ENCODE measurements around the gene DPP10.

Gene DPP10

GRCh38 chr2:114821055-114821454 lies 378.6 kb downstream of the DPP10 start:
- Histone ChIP-seq H3K4me3 (ENCODE audit: insufficient read length, low read depth) (no peak overlapping the region), H3K27me3 (ENCODE audit: insufficient read depth, insufficient read length) (no peaks in the 10 kb centered on the region), H3K36me3 (ENCODE audit: insufficient read depth, insufficient read length, low read length) (no peaks in the 10 kb centered on the region), H3K9me3 (ENCODE audit: insufficient read depth, low read length) (peaks cover 39% of the 10 kb centered on the region; the same call in 1 of the 2 replicates), H3K9ac (ENCODE audit: insufficient read length, low read depth) (no peak overlapping the region), H3K4me1 (ENCODE audit: insufficient read depth, insufficient read length) (no peaks in the 10 kb centered on the region)
- TF ChIP-seq ZNF274 (IDR thresholded peaks at IDR 0.05; ENCODE audit: low read depth, low read length) (no peak), YY1 (IDR thresholded peaks at IDR 0.05; ENCODE audit: insufficient read depth, insufficient read length) (no peak), SUZ12 (IDR thresholded peaks at IDR 0.05; ENCODE audit: extremely low read depth, insufficient read depth, insufficient read length) (no peak)
- DNase-seq (ENCODE audit: low read depth, low spot score): peak; percentile 66

- no peak overlapping the region for H3K9ac ChIP-seq (ENCODE audit: insufficient read length, low read depth)
- DNase-seq (ENCODE audit: low read depth, low spot score): no peak
- H3K4me1 ChIP-seq (ENCODE audit: insufficient read depth, insufficient read length): no peaks in the 10 kb centered on the region
- no peaks in the 10 kb centered on the region for H3K36me3 ChIP-seq (ENCODE audit: insufficient read depth, insufficient read length, low read length)
- TF ChIP-seq ZNF274 (IDR thresholded peaks at IDR 0.05; ENCODE audit: low read depth, low read length) (no peak), SUZ12 (IDR thresholded peaks at IDR 0.05; ENCODE audit: extremely low read depth, insufficient read depth, insufficient read length) (no peak), YY1 (IDR thresholded peaks at IDR 0.05; ENCODE audit: insufficient read depth, insufficient read length) (no peak)
- H3K27me3 ChIP-seq (ENCODE audit: insufficient read depth, insufficient read length): no peaks in the 10 kb centered on the region
- H3K4me3 ChIP-seq (ENCODE audit: insufficient read length, low read depth): no peak overlapping the region
- H3K9me3 ChIP-seq (ENCODE audit: insufficient read depth, low read length): no peaks in the 10 kb centered on the region
Observed at GRCh38 chr2:114843963-114844362, 401.5 kb downstream of the DPP10 start.

- H3K4me1 ChIP-seq (ENCODE audit: insufficient read depth, insufficient read length): no peaks in the 10 kb centered on the region
- H3K27me3 ChIP-seq (ENCODE audit: insufficient read depth, insufficient read length): no peaks in the 10 kb centered on the region
- TF ChIP-seq ZNF274 (IDR thresholded peaks at IDR 0.05; ENCODE audit: low read depth, low read length) (no peak), SUZ12 (IDR thresholded peaks at IDR 0.05; ENCODE audit: extremely low read depth, insufficient read depth, insufficient read length) (no peak), YY1 (IDR thresholded peaks at IDR 0.05; ENCODE audit: insufficient read depth, insufficient read length) (no peak)
Observed at GRCh38 chr2:114857196-114857595, 414.8 kb downstream of the DPP10 start.

GRCh38 chr2:114859726-114860510 lies 417.5 kb downstream of the DPP10 start:
- H3K4me3 ChIP-seq (ENCODE audit: insufficient read length, low read depth): no peak overlapping the region
- no peak for TF ChIP-seq ZNF274 (IDR thresholded peaks at IDR 0.05; ENCODE audit: low read depth, low read length)
- H3K27me3 ChIP-seq (ENCODE audit: insufficient read depth, insufficient read length): no peaks in the 10 kb centered on the region
- H3K9ac ChIP-seq (ENCODE audit: insufficient read length, low read depth): no peak overlapping the region
- no peak for DNase-seq (ENCODE audit: low read depth, low spot score)
- H3K4me1 ChIP-seq (ENCODE audit: insufficient read depth, insufficient read length): no peaks in the 10 kb centered on the region
- H3K36me3 ChIP-seq (ENCODE audit: insufficient read depth, insufficient read length, low read length): no peaks in the 10 kb centered on the region
- no peaks in the 10 kb centered on the region for H3K9me3 ChIP-seq (ENCODE audit: insufficient read depth, low read length)

More at GRCh38 chr2:114857196-114857595, 414.8 kb downstream of the DPP10 start:
- Histone ChIP-seq H3K9ac (ENCODE audit: insufficient read length, low read depth) (no peak overlapping the region), H3K4me3 (ENCODE audit: insufficient read length, low read depth) (no peak overlapping the region), H3K9me3 (ENCODE audit: insufficient read depth, low read length) (no peaks in the 10 kb centered on the region), H3K36me3 (ENCODE audit: insufficient read depth, insufficient read length, low read length) (no peaks in the 10 kb centered on the region)
- no peak for DNase-seq (ENCODE audit: low read depth, low spot score)

GRCh38 chr2:114862243-114862642 lies 419.8 kb downstream of the DPP10 start:
- Histone ChIP-seq H3K9me3 (ENCODE audit: insufficient read depth, low read length) (no peaks in the 10 kb centered on the region), H3K27me3 (ENCODE audit: insufficient read depth, insufficient read length) (no peaks in the 10 kb centered on the region), H3K4me3 (ENCODE audit: insufficient read length, low read depth) (no peak overlapping the region), H3K36me3 (ENCODE audit: insufficient read depth, insufficient read length, low read length) (no peaks in the 10 kb centered on the region), H3K4me1 (ENCODE audit: insufficient read depth, insufficient read length) (no peaks in the 10 kb centered on the region), H3K9ac (ENCODE audit: insufficient read length, low read depth) (no peak overlapping the region)
- TF ChIP-seq YY1 (IDR thresholded peaks at IDR 0.05; ENCODE audit: insufficient read depth, insufficient read length): no peak
- no peak for TF ChIP-seq ZNF274 (IDR thresholded peaks at IDR 0.05; ENCODE audit: low read depth, low read length)
- no peak for DNase-seq (ENCODE audit: low read depth, low spot score)

- no peaks in the 10 kb centered on the region for H3K36me3 ChIP-seq (ENCODE audit: insufficient read depth, insufficient read length, low read length)
- H3K4me1 ChIP-seq (ENCODE audit: insufficient read depth, insufficient read length): no peaks in the 10 kb centered on the region
- H3K4me3 ChIP-seq (ENCODE audit: insufficient read length, low read depth): no peak overlapping the region
- TF ChIP-seq ZNF274 (IDR thresholded peaks at IDR 0.05; ENCODE audit: low read depth, low read length) (no peak), YY1 (IDR thresholded peaks at IDR 0.05; ENCODE audit: insufficient read depth, insufficient read length) (no peak)
- H3K9me3 ChIP-seq (ENCODE audit: insufficient read depth, low read length): no peaks in the 10 kb centered on the region
- no peak for DNase-seq (ENCODE audit: low read depth, low spot score)
- no peaks in the 10 kb centered on the region for H3K27me3 ChIP-seq (ENCODE audit: insufficient read depth, insufficient read length)
- no peak overlapping the region for H3K9ac ChIP-seq (ENCODE audit: insufficient read length, low read depth)
Observed at GRCh38 chr2:114864901-114865300, 422.5 kb downstream of the DPP10 start.

GRCh38 chr2:114880046-114880445 lies 437.6 kb downstream of the DPP10 start:
- H3K4me1 ChIP-seq (ENCODE audit: insufficient read depth, insufficient read length): no peaks in the 10 kb centered on the region
- no peak overlapping the region for H3K4me3 ChIP-seq (ENCODE audit: insufficient read length, low read depth)
- TF ChIP-seq YY1 (IDR thresholded peaks at IDR 0.05; ENCODE audit: insufficient read depth, insufficient read length) (no peak), SUZ12 (IDR thresholded peaks at IDR 0.05; ENCODE audit: extremely low read depth, insufficient read depth, insufficient read length) (no peak), ZNF274 (IDR thresholded peaks at IDR 0.05; ENCODE audit: low read depth, low read length) (no peak)
- H3K9ac ChIP-seq (ENCODE audit: insufficient read length, low read depth): no peak overlapping the region
- H3K9me3 ChIP-seq (ENCODE audit: insufficient read depth, low read length): no peaks in the 10 kb centered on the region
- no peak for DNase-seq (ENCODE audit: low read depth, low spot score)
- H3K27me3 ChIP-seq (ENCODE audit: insufficient read depth, insufficient read length): no peaks in the 10 kb centered on the region
- H3K36me3 ChIP-seq (ENCODE audit: insufficient read depth, insufficient read length, low read length): no peaks in the 10 kb centered on the region

Measured in NT2/D1 (cell line).